Liver (tissue), 9 donors: ENCODE data around the gene BTN1A1. TPM values are rescaled to one million over a fixed set of nuclear protein-coding genes. Genes with fewer than 3 reads are reported as not detected.
"Not testable (repeated sequence)": the region's sequence is repeated elsewhere in the genome, so short reads cannot be mapped to it uniquely, and the experiment has no call there.

Experiments used
- DNase-seq: peaks from one replicate; pipeline ENCODE4 v3.0.0-alpha.2; 2017; ENCODE audit warnings: low spot score
- H3K27ac ChIP-seq, 2 donors: one replicate each; pipeline ENCODE4 v1.7.0; 2013; ENCODE audit warnings: inconsistent platforms in 2 of 2, low read length in 2 of 2, control low read depth in 1 of 2, low read depth in 1 of 2, mild to moderate bottlenecking in 1 of 2
- H3K27me3 ChIP-seq, 4 donors: one replicate each; pipeline versions ENCODE4 v1.6.1 to v1.7.0; 2013; ENCODE audit warnings: low read length in 3 of 4, inconsistent platforms in 1 of 4, mild to moderate bottlenecking in 1 of 4, moderate library complexity in 1 of 4; ENCODE audit not compliant: control insufficient read depth in 4 of 4, insufficient read depth in 4 of 4
- H3K36me3 ChIP-seq, 4 donors: one replicate each; pipeline versions ENCODE4 v1.6.1 to v1.7.0; 2013; ENCODE audit warnings: low read length in 3 of 4, mild to moderate bottlenecking in 3 of 4, low read depth in 1 of 4, moderate library complexity in 1 of 4; ENCODE audit not compliant: control insufficient read depth in 4 of 4, insufficient read depth in 3 of 4
- H3K4me1 ChIP-seq, 4 donors: one replicate each; pipeline versions ENCODE4 v1.6.1 to v1.7.0; 2013; ENCODE audit warnings: low read length in 3 of 4, mild to moderate bottlenecking in 3 of 4, moderate library complexity in 1 of 4; ENCODE audit not compliant: control insufficient read depth in 4 of 4, insufficient read depth in 4 of 4
- H3K4me3 ChIP-seq, 3 donors: one replicate each; pipeline versions ENCODE4 v1.6.1 to v1.7.0; 2013; ENCODE audit warnings: low read length in 3 of 3, control low read depth in 1 of 3, low read depth in 1 of 3, mild to moderate bottlenecking in 1 of 3
- H3K9ac ChIP-seq, 2 donors: one replicate each; pipeline ENCODE4 v1.7.0; 2013; ENCODE audit warnings: low read length in 2 of 2, mild to moderate bottlenecking in 2 of 2, moderate library complexity in 2 of 2, control low read depth in 1 of 2, low read depth in 1 of 2
- H3K9me3 ChIP-seq, 4 donors: one replicate each; pipeline versions ENCODE4 v1.6.1 to v1.7.0; 2013; ENCODE audit warnings: low read length in 3 of 4; ENCODE audit not compliant: control insufficient read depth in 4 of 4
- EGR1 ChIP-seq, 2 donors: IDR thresholded peaks; 2 replicates each; pipeline ENCODE4 v1.6.1; 2016 to 2018; ENCODE audit warnings: antibody characterized with exemption in 2 of 2, low read depth in 2 of 2
- FOXA1 ChIP-seq: IDR thresholded peaks from 2 replicates; pipeline ENCODE4 v1.6.1; 2016; ENCODE audit warnings: antibody characterized with exemption
- FOXA2 ChIP-seq: IDR thresholded peaks from 2 replicates; pipeline ENCODE4 v1.6.1; 2016; ENCODE audit warnings: antibody characterized with exemption
- GABPA ChIP-seq, 2 donors: IDR thresholded peaks in 1 of 2; conservative IDR thresholded peaks in 1 of 2; 2 replicates each; pipeline ENCODE4 v1.6.1; 2016; ENCODE audit warnings: antibody characterized with exemption in 2 of 2, mild to moderate bottlenecking in 1 of 2, moderate library complexity in 1 of 2
- HNF4A ChIP-seq, 2 donors: conservative IDR thresholded peaks; 2 replicates each; pipeline ENCODE4 v1.6.1; 2016; ENCODE audit warnings: antibody characterized with exemption in 2 of 2, mild to moderate bottlenecking in 2 of 2
- HNF4G ChIP-seq: IDR thresholded peaks from 2 replicates; pipeline ENCODE4 v1.6.1; 2016; ENCODE audit warnings: antibody characterized with exemption
- JUND ChIP-seq, 2 donors: IDR thresholded peaks; 2 replicates each; pipeline ENCODE4 v1.6.1; 2016; ENCODE audit warnings: antibody characterized with exemption in 2 of 2
- RXRA ChIP-seq, 2 donors: IDR thresholded peaks; 2 replicates each; pipeline ENCODE4 v1.6.1; 2017 to 2018; ENCODE audit warnings: antibody characterized with exemption in 2 of 2, mild to moderate bottlenecking in 1 of 2
- SP1 ChIP-seq: IDR thresholded peaks from 2 replicates; pipeline ENCODE4 v1.6.1; 2018; ENCODE audit warnings: antibody characterized with exemption, mild to moderate bottlenecking
- TAF1 ChIP-seq: conservative IDR thresholded peaks from 2 replicates; pipeline ENCODE4 v1.6.1; 2016; ENCODE audit warnings: antibody characterized with exemption, mild to moderate bottlenecking
- YY1 ChIP-seq: IDR thresholded peaks from 2 replicates; pipeline ENCODE4 v1.6.1; 2016; ENCODE audit warnings: antibody characterized with exemption, mild to moderate bottlenecking
- WGBS: extraction: QIAGEN DNeasy Blood & Tissue Kit; methylation state at CpG from one replicate; pipeline ENCODE4 v1.1.7; 2013; 5-methylcytosine and 5-hydroxymethylcytosine counted together
- polyA plus RNA-seq, 2 donors: library from polyadenylated mRNA; stranded (reverse) in 1 of 2; unstranded in 1 of 2; fragments of 200-250 nt in 1 of 2; fragments of >200 nt in 1 of 2; fragmentation: Nextera tagmentation in 1 of 2; extraction: Ambion mirVana in 1 of 2; gene quantifications; one replicate each; pipeline versions ENCODE4 v1.2.1 to v1.2.3, GENCODE V29; 2013 to 2015
- total RNA-seq, 2 donors: library from RNA; depleted of rRNA; stranded (reverse); fragments of >200 nt; gene quantifications; one replicate each; pipeline ENCODE4 v1.2.3, GENCODE V29; 2014
- TF ChIP-seq, protein P1 (sequence below): IDR thresholded peaks from 2 replicates; pipeline ENCODE4 v1.6.1; 2016; ENCODE audit warnings: antibody characterized with exemption, mild to moderate bottlenecking
- TF ChIP-seq, protein P2 (sequence below): IDR thresholded peaks from 2 replicates; pipeline ENCODE4 v1.6.1; 2016; ENCODE audit warnings: antibody characterized with exemption
- TF ChIP-seq, protein P3 (sequence below): IDR thresholded peaks from 2 replicates; pipeline ENCODE4 v1.6.1; 2016; ENCODE audit warnings: antibody characterized with exemption
- TF ChIP-seq, protein P4 (sequence below): IDR thresholded peaks from 2 replicates; pipeline ENCODE4 v1.6.1; 2016; ENCODE audit warnings: antibody characterized with exemption
- donor health status: healthy.
- donor health status: healthy.
- donor health status: healthy.
- donor health status: healthy.
- donor health status: healthy.

BTN1A1 gene
- total and polyA plus RNA-seq, 4 donors = 0.06 TPM; not detected in 3

DNA sequence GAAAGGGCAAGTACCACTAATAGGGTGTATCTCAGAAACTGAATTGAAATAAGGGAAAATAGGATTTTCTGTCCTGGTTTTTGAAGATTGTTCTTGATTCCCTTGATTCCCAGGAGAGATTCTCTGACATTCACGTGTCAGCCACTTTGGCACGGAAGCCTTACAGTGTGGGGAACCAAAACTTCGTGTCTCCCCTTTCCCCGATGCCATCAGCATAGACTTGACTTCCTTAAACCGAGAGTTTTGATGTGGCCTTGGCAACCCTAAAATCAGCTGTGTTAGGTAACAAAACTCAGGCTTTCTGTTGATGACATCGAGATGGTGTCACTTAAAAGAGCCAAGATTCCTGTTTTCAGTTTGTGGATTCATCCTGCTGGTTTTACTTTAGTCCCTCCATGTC is 45.5 kb downstream of the BTN1A1 start:
- WGBS = 89% methylated on average over 6 of the region's 6 CpGs
- Histone ChIP-seq H3K4me1 (peaks cover 3 to 13% (median 6%) of the 10 kb centered on the region in 4 donors), H3K27me3 (no peaks in the 10 kb centered on the region), H3K9me3 (peaks cover 0 to 2% (median 0%) of the 10 kb centered on the region in 4 donors), H3K4me3 (no peak overlapping the region), H3K27ac (no peak overlapping the region), H3K9ac (no peak overlapping the region), H3K36me3 (peaks cover 0 to 6% (median 1%) of the 10 kb centered on the region in 4 donors)
- no peak for DNase-seq
- TF ChIP-seq HNF4G (no peak), EGR1 (IDR thresholded peaks at IDR 0.05; ENCODE audit: low read depth in 2 of 2) (no peak), SP1 (no peak), FOXA1 (no peak), YY1 (no peak), HNF4A (conservative IDR thresholded peaks at IDR 0.05) (no peak), JUND (IDR thresholded peaks at IDR 0.05) (no peak), GABPA (IDR thresholded peaks at IDR 0.05 in 1 of 2, conservative IDR thresholded peaks at IDR 0.05 in 1 of 2) (no peak), TAF1 (no peak), FOXA2 (no peak), RXRA (IDR thresholded peaks at IDR 0.05) (no peak)
- TF ChIP-seq, protein P1, sequence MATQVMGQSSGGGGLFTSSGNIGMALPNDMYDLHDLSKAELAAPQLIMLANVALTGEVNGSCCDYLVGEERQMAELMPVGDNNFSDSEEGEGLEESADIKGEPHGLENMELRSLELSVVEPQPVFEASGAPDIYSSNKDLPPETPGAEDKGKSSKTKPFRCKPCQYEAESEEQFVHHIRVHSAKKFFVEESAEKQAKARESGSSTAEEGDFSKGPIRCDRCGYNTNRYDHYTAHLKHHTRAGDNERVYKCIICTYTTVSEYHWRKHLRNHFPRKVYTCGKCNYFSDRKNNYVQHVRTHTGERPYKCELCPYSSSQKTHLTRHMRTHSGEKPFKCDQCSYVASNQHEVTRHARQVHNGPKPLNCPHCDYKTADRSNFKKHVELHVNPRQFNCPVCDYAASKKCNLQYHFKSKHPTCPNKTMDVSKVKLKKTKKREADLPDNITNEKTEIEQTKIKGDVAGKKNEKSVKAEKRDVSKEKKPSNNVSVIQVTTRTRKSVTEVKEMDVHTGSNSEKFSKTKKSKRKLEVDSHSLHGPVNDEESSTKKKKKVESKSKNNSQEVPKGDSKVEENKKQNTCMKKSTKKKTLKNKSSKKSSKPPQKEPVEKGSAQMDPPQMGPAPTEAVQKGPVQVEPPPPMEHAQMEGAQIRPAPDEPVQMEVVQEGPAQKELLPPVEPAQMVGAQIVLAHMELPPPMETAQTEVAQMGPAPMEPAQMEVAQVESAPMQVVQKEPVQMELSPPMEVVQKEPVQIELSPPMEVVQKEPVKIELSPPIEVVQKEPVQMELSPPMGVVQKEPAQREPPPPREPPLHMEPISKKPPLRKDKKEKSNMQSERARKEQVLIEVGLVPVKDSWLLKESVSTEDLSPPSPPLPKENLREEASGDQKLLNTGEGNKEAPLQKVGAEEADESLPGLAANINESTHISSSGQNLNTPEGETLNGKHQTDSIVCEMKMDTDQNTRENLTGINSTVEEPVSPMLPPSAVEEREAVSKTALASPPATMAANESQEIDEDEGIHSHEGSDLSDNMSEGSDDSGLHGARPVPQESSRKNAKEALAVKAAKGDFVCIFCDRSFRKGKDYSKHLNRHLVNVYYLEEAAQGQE = no peak
- TF ChIP-seq, protein P2, sequence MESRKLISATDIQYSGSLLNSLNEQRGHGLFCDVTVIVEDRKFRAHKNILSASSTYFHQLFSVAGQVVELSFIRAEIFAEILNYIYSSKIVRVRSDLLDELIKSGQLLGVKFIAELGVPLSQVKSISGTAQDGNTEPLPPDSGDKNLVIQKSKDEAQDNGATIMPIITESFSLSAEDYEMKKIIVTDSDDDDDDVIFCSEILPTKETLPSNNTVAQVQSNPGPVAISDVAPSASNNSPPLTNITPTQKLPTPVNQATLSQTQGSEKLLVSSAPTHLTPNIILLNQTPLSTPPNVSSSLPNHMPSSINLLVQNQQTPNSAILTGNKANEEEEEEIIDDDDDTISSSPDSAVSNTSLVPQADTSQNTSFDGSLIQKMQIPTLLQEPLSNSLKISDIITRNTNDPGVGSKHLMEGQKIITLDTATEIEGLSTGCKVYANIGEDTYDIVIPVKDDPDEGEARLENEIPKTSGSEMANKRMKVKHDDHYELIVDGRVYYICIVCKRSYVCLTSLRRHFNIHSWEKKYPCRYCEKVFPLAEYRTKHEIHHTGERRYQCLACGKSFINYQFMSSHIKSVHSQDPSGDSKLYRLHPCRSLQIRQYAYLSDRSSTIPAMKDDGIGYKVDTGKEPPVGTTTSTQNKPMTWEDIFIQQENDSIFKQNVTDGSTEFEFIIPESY = no peak
- TF ChIP-seq, protein P3, sequence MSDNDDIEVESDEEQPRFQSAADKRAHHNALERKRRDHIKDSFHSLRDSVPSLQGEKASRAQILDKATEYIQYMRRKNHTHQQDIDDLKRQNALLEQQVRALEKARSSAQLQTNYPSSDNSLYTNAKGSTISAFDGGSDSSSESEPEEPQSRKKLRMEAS = no peak
- TF ChIP-seq, protein P4, sequence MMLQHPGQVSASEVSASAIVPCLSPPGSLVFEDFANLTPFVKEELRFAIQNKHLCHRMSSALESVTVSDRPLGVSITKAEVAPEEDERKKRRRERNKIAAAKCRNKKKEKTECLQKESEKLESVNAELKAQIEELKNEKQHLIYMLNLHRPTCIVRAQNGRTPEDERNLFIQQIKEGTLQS = no peak

DNA sequence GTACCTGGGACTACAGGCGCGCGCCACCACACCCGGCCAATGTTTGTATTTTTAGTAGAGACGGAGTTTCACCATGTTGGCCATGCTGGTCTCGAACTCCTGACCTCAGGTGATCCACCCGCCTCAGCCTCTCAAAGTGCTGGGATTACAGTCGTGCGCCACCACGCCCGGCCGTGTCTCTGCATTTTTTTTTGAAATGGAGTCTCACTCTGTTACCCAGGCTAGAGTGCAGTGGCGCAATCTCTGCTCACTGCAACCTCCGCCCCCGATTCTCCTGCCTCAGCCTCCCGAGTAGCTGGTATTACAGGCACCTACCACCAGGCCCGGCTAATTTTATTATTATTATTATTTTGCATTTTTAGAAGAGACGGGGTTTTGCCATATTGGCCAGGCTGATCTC is 47.3 kb downstream of the BTN1A1 start:
- not testable (repeated sequence) for H3K4me3 ChIP-seq, H3K9ac ChIP-seq, H3K9me3 ChIP-seq, DNase-seq, H3K27ac ChIP-seq, H3K36me3 ChIP-seq, H3K27me3 ChIP-seq
- peaks cover 4 to 13% (median 6%) of the 10 kb centered on the region in 4 donors for H3K4me1 ChIP-seq
- 95% methylated on average over 18 of the region's 18 CpGs for WGBS
